Endothelial cell of umbilical vein (primary cell): ENCODE results near the gene ZNF555. TPM values are rescaled to one million over a fixed set of nuclear protein-coding genes. Genes with fewer than 3 reads are reported as not detected.

Experiments
- BruUV-seq: library from RNA; stranded (reverse); fragments of 400-500 nt; replicated peaks from 2 replicates; lab custom pipeline; 2021; lab: Mats Ljungman, UMichigan
- CTCF ChIA-PET: fragments of 300-600, 350-600 bp; sonication (Branson Sonifier 250); formaldehyde crosslinking; loops from one replicate; lab custom pipeline; 2021; ENCODE audit warnings: antibody characterized with exemption, inconsistent platforms; lab: Charles Lee
- POLR2A ChIA-PET: fragments of 300-600, 350-600 bp; sonication (Branson Sonifier 250); formaldehyde crosslinking; loops from one replicate; lab custom pipeline; 2021; ENCODE audit warnings: antibody characterized with exemption, inconsistent platforms; lab: Charles Lee
- DNase-seq: peaks from one replicate; pipeline ENCODE4 v3.0.0-alpha.2; 2011; ENCODE audit warnings: low read depth, low spot score
- FAIRE-seq: peaks from 2 replicates; lab custom pipeline; 2011; peaks lifted over from hg19 to GRCh38; lab: Jason Lieb, UNC
- H2AFZ ChIP-seq: 2 replicates; pipeline ENCODE4 v1.6.0; 2012; ENCODE audit warnings: low read depth, low read length, control low read depth, inconsistent platforms
- H3K27ac ChIP-seq: 2 replicates; pipeline ENCODE4 v1.5.1; 2011; ENCODE audit warnings: low read depth, mild to moderate bottlenecking, control low read depth, low read length, moderate library complexity; ENCODE audit not compliant: insufficient read depth
- H3K27me3 ChIP-seq, 2 experiments: 2 replicates each; pipeline versions ENCODE4 v1.6.0 to v1.6.1; 2011; ENCODE audit warnings: low read length in 2 of 2, mixed read lengths in 1 of 2; ENCODE audit not compliant: control insufficient read depth in 2 of 2, insufficient read depth in 2 of 2
- H3K36me3 ChIP-seq, 2 experiments: 2 replicates in 1 of 2; 3 replicates in 1 of 2; pipeline ENCODE4 v1.5.1; 2011; ENCODE audit warnings: low read length in 2 of 2, mild to moderate bottlenecking in 1 of 2, moderate library complexity in 1 of 2; ENCODE audit not compliant: control insufficient read depth in 2 of 2, insufficient read depth in 2 of 2; ENCODE audit errors: extremely low read depth in 1 of 2
- H3K4me1 ChIP-seq: 3 replicates; pipeline ENCODE4 v1.5.1; 2011; ENCODE audit warnings: mild to moderate bottlenecking, low read length; ENCODE audit not compliant: control insufficient read depth, insufficient read depth; ENCODE audit errors: extremely low read depth
- H3K4me2 ChIP-seq: 2 replicates; pipeline ENCODE4 v1.6.1; 2011; ENCODE audit warnings: low read length, control low read depth, mixed read lengths; ENCODE audit not compliant: insufficient read depth
- H3K4me3 ChIP-seq, 3 experiments: fragments of 200-600 bp in 1 of 3; sonication (generic), shearing (Covaris generic) in 1 of 3; replicated peaks in 1 of 3; 2 replicates each; pipeline ENCODE4 v1.5.1; 2011 to 2016; ENCODE audit warnings: control low read depth in 3 of 3, low read length in 3 of 3, mild to moderate bottlenecking in 2 of 3, inconsistent platforms in 1 of 3, low read depth in 1 of 3, moderate library complexity in 1 of 3; ENCODE audit not compliant: insufficient read depth in 1 of 3
- H3K79me2 ChIP-seq: 2 replicates; pipeline ENCODE4 v1.6.0; 2012; ENCODE audit warnings: low read length, inconsistent platforms; ENCODE audit not compliant: control insufficient read depth, insufficient read depth
- H3K9ac ChIP-seq: replicated peaks from 2 replicates; pipeline ENCODE3; 2011; ENCODE audit warnings: low read length, control low read depth; ENCODE audit not compliant: insufficient read depth; ENCODE audit errors: extremely low read depth
- H3K9me1 ChIP-seq: replicated peaks from 3 replicates; pipeline ENCODE4 v1.6.0; 2011; ENCODE audit warnings: mild to moderate bottlenecking, low read length; ENCODE audit not compliant: control insufficient read depth, insufficient read depth; ENCODE audit errors: extremely low read depth
- H3K9me3 ChIP-seq: replicated peaks from 2 replicates; pipeline ENCODE4 v1.5.1; 2012; ENCODE audit warnings: low read length, inconsistent platforms; ENCODE audit not compliant: control insufficient read depth, insufficient read depth
- H4K20me1 ChIP-seq: replicated peaks from 2 replicates; pipeline ENCODE3; 2011; ENCODE audit warnings: mild to moderate bottlenecking, low read length; ENCODE audit not compliant: control insufficient read depth, insufficient read depth; ENCODE audit errors: extremely low read depth
- CTCF ChIP-seq, 2 donors: IDR thresholded peaks; 1 replicate in 1 of 2; 2 replicates in 1 of 2; pipeline ENCODE4 v1.5.1; 2011; ENCODE audit warnings: low read length in 2 of 2, mild to moderate bottlenecking in 2 of 2, moderate library complexity in 2 of 2, control low read depth in 1 of 2, inconsistent platforms in 1 of 2, low read depth in 1 of 2; ENCODE audit not compliant: insufficient read depth in 1 of 2; ENCODE audit errors: extremely low read depth in 1 of 2
- EZH2 ChIP-seq: IDR thresholded peaks from 2 replicates; pipeline ENCODE4 v1.6.1; 2012; ENCODE audit warnings: borderline replicate concordance, low read depth, mild to moderate bottlenecking, moderate library complexity, low read length, inconsistent platforms; ENCODE audit not compliant: severe bottlenecking
- FOS ChIP-seq: IDR thresholded peaks from 2 replicates; pipeline ENCODE4 v1.6.1; 2011; ENCODE audit warnings: mild to moderate bottlenecking, low read length, moderate library complexity, borderline replicate concordance; ENCODE audit not compliant: insufficient read depth
- GATA2 ChIP-seq: IDR thresholded peaks from 2 replicates; pipeline ENCODE4 v1.7.0; 2011; ENCODE audit warnings: low read depth, mild to moderate bottlenecking, moderate library complexity, mixed read lengths, low read length; ENCODE audit not compliant: insufficient read length, insufficient read depth
- JUN ChIP-seq: IDR thresholded peaks from 2 replicates; pipeline ENCODE4 v1.6.1; 2011; ENCODE audit warnings: borderline replicate concordance, low read depth; ENCODE audit not compliant: insufficient read length, insufficient read depth
- MAX ChIP-seq: IDR thresholded peaks from 2 replicates; pipeline ENCODE4 v1.6.1; 2011; ENCODE audit not compliant: insufficient read depth, insufficient read length
- MYC ChIP-seq: IDR thresholded peaks from one replicate; pipeline ENCODE4 v1.6.1; 2011; ENCODE audit warnings: mild to moderate bottlenecking, low read depth, low read length
- POLR2A ChIP-seq: IDR thresholded peaks from 2 replicates; pipeline ENCODE4 v1.6.1; 2012; ENCODE audit warnings: low read depth, mild to moderate bottlenecking, control low read depth, low read length
- POLR2AphosphoS5 ChIP-seq: IDR thresholded peaks from 2 replicates; pipeline ENCODE4 v1.6.1; 2012; ENCODE audit warnings: low read depth, mild to moderate bottlenecking, control low read depth, low read length, moderate library complexity; ENCODE audit not compliant: insufficient read depth
- dilution Hi-C: fragments of 300-500 bp; cut with MboI; formaldehyde crosslinking; loops from one replicate; pipeline ENCODE4 v1.15.0; 2019; ENCODE audit warnings: low sequenced_read_pairs; ENCODE audit not compliant: extremely low pct_ligation_motif_present
- intact Hi-C: fragments of 100-400 bp; cut with micrococcal nuclease; formaldehyde crosslinking; loops from one replicate; pipeline ENCODE4 v1.10.0; 2022
- polyA plus RNA-seq, 4 experiments: library from polyadenylated mRNA; depleted of rRNA in 3 of 4; stranded (reverse) in 3 of 4; unstranded in 1 of 4; fragments of >200 nt; gene quantifications; 2 replicates each; pipeline versions ENCODE4 v1.2.1 to v1.2.3, GENCODE V29; 2011 to 2012; ENCODE audit warnings: missing spikeins in 1 of 4
- total RNA-seq: library from RNA; stranded (reverse); gene quantifications from 2 replicates; pipeline ENCODE4 v1.2.3, GENCODE V29; 2021

Gene ZNF555
- total and polyA plus RNA-seq, 2 donors (not counting 3 experiments of a cell fraction or from before 2014, with no cell fraction given), result 1.6 to 5.4 TPM

GRCh38 chr19:2848616-2849015, 7.3 kb downstream of the ZNF555 start:
- H3K79me2 ChIP-seq, result peaks cover 11% of the 10 kb centered on the region
- CTCF ChIA-PET, result interaction anchor here (1.2 kb wide), 2 partner anchors 9 to 10 kb away, joined by 3 read pairs; no protein-coding TSS in a partner anchor
- no peaks in the 10 kb centered on the region for H3K27me3 ChIP-seq
- DNase-seq (no peak), FAIRE-seq (no peak)
- H3K36me3 ChIP-seq, result peaks cover 18% of the 10 kb centered on the region in 2 experiments
- no TSS peak for BruUV-seq
- H4K20me1 ChIP-seq, result no peaks in the 10 kb centered on the region
- peaks cover 9% of the 10 kb centered on the region for H3K4me1 ChIP-seq
- intact Hi-C loops (no loop called here), dilution Hi-C loops (no loop called here)
- no peak overlapping the region for H3K9ac ChIP-seq
- POLR2A ChIA-PET, result no interaction called here
- H3K27ac ChIP-seq, result no peak overlapping the region
- H3K9me3 ChIP-seq, result peaks cover 13% of the 10 kb centered on the region
- H3K9me1 ChIP-seq, result no peaks in the 10 kb centered on the region
- H3K4me3 ChIP-seq, result no peak overlapping the region
- no peak overlapping the region for H2AFZ ChIP-seq
- no peak overlapping the region for H3K4me2 ChIP-seq
- TF ChIP-seq POLR2A (no peak), MYC (no peak), MAX (no peak), GATA2 (no peak), EZH2 (no peak), JUN (no peak), CTCF (IDR thresholded peaks at IDR 0.05; ENCODE audit: extremely low read depth in 1 of 2, insufficient read depth in 1 of 2, low read depth in 1 of 2, low read length in 2 of 2) (no peak), FOS (no peak), POLR2AphosphoS5 (no peak)
